PC-9 (cell line): ENCODE data around the gene LECT2.

Experiments
- EZH2 ChIP-seq: fragments of 200-600 bp; sonication (generic); IDR thresholded peaks from 2 replicates; pipeline ENCODE4 v1.8.0; 2017; ENCODE audit warnings: antibody characterized with exemption, low read depth
- TF ChIP-seq, protein P1 (sequence below): fragments of 200-600 bp; sonication (generic); conservative IDR thresholded peaks from 2 replicates; pipeline ENCODE4 v1.6.1; 2017; ENCODE audit warnings: mixed run types, antibody characterized with exemption, mild to moderate bottlenecking, moderate library complexity

DNA sequence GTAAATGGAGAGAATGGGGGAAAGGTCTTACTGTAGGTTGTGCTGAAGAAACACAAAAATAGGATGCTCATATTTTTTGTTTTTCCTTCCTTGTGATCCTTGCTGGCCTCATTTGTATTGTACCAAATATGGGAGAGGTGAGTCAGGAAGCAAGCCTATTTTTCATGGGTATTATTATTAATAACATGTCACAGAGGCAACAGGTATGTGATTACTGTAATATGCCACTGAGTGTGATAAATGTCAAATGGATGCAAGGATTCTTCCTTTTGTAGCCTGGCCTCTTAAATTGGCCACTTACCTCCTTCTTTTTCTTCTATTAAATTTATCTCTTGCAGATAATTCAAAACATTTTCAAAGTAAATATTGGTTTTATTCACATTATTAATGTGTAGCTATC, 10.2 kb downstream of the LECT2 start:
- TF ChIP-seq, protein P1, sequence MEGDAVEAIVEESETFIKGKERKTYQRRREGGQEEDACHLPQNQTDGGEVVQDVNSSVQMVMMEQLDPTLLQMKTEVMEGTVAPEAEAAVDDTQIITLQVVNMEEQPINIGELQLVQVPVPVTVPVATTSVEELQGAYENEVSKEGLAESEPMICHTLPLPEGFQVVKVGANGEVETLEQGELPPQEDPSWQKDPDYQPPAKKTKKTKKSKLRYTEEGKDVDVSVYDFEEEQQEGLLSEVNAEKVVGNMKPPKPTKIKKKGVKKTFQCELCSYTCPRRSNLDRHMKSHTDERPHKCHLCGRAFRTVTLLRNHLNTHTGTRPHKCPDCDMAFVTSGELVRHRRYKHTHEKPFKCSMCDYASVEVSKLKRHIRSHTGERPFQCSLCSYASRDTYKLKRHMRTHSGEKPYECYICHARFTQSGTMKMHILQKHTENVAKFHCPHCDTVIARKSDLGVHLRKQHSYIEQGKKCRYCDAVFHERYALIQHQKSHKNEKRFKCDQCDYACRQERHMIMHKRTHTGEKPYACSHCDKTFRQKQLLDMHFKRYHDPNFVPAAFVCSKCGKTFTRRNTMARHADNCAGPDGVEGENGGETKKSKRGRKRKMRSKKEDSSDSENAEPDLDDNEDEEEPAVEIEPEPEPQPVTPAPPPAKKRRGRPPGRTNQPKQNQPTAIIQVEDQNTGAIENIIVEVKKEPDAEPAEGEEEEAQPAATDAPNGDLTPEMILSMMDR, result no peak
- no peak for TF ChIP-seq EZH2
